ENCODE results near the gene SELENOS. TPM values are rescaled to one million over a fixed set of nuclear protein-coding genes. Genes with fewer than 3 reads are reported as not detected.
A peak's percentile ranks its signal among the peaks of the same experiment; 100 is the strongest.

SELENOS gene
- total RNA-seq, 4 donors from 2014 or later = 14.0 to 119 (median 103) TPM

DNA sequence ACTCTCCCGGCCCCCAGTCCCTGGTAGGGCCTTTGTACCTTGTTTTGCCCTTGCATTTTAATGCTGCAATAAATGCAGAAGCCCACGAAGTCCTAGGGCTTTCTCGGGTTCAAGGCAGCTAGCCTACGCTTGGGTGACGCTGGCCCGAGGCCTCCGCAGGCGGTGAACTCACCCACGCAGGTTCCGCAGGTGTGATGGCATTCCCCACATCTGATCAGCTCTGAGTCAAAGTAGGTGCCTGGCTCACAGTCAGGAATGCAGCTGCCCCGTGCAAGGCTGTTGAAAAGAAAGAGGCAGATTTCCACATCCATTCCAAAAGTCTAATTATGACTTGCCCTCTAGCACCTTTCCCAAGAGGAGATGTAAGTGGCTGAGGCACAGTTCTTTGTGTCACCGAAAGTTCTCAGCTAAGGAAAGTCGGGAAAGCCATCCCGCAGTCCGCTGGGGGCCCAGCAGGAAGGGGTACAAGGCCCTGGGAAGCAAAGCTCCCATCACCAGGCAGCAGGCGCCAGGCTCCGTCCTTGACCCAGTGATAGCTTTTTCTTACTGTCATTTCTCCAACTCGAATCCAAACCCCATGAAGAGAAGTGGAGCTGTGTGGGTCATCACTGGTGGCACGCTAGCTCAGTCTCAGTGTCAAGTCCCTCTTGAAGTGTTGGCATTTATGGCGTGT, 41.0 kb upstream of the SELENOS start:
- Histone ChIP-seq H3K9me3 (no peaks in the 10 kb centered on the region), H3K27me3 (no peaks in the 10 kb centered on the region), H3K27ac (no peak overlapping the region), H3K4me3 (no peak overlapping the region), H3K36me3 (peaks cover 0 to 3% (median 0%) of the 10 kb centered on the region in 3 donors), H3K4me1 (peaks cover 0 to 3% (median 0%) of the 10 kb centered on the region in 4 donors)
- TF ChIP-seq, protein P1, sequence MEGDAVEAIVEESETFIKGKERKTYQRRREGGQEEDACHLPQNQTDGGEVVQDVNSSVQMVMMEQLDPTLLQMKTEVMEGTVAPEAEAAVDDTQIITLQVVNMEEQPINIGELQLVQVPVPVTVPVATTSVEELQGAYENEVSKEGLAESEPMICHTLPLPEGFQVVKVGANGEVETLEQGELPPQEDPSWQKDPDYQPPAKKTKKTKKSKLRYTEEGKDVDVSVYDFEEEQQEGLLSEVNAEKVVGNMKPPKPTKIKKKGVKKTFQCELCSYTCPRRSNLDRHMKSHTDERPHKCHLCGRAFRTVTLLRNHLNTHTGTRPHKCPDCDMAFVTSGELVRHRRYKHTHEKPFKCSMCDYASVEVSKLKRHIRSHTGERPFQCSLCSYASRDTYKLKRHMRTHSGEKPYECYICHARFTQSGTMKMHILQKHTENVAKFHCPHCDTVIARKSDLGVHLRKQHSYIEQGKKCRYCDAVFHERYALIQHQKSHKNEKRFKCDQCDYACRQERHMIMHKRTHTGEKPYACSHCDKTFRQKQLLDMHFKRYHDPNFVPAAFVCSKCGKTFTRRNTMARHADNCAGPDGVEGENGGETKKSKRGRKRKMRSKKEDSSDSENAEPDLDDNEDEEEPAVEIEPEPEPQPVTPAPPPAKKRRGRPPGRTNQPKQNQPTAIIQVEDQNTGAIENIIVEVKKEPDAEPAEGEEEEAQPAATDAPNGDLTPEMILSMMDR (IDR thresholded peaks at IDR 0.05) = no peak
- no peak for TF ChIP-seq POLR2A (IDR thresholded peaks at IDR 0.05)
- peak in 1 of 3 donors; percentile 36 for DNase-seq

DNA sequence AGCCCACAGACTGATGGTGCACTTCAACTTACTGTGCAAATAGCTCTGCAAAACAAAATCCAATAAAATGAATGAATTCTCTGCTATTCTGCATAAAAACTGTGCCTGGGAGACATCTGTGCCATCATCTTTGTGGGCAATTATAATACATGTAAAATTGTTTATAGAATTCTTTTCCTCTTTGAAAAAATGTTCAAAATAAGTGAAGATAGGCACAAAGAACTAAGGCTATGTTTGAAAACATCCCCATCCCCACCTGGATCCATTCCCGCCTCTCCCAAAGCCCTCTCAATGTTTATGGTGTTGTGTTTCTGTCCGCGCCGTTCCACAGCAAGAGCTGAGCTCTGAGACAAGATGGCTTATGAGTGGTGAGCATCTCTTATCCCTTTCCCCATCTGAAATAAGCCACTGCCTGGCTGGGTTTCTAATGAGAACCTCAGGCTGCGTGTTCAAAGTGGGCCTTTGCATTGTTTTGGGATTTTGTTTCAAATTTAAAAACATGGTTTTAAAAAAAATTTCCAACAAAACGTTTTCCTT, 40.1 kb upstream of the SELENOS start:
- Histone ChIP-seq H3K36me3 (peaks cover 0 to 3% (median 0%) of the 10 kb centered on the region in 3 donors), H3K9me3 (no peaks in the 10 kb centered on the region), H3K27me3 (no peaks in the 10 kb centered on the region), H3K4me3 (no peak overlapping the region), H3K4me1 (peaks cover 0 to 3% (median 0%) of the 10 kb centered on the region in 4 donors), H3K27ac (no peak overlapping the region)
- TF ChIP-seq POLR2A (IDR thresholded peaks at IDR 0.05) = no peak
- TF ChIP-seq, protein P1 (IDR thresholded peaks at IDR 0.05) = no peak
- peak in 1 of 3 donors; percentile 11 for DNase-seq

DNA sequence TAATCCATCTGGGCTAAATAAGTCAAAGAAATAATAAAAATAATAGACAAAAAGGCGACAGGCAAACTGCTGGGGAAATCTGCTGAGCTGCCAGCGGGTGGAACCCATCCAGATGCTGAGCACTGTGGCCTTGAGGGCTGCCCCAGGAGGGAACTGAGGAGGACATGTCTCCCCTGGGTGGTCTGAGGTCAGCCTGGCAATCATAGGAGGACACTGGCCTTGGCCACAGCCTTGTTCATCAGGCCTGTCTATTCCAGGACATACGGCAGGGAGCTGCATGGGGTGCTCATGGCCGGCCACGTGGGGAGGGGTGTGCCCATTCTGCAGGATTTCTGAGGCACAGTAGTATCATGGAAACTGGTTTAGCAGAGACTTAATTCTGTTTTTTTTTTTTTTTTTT, 39.2 kb upstream of the SELENOS start:
- no peaks in the 10 kb centered on the region for H3K9me3 ChIP-seq
- no peak overlapping the region for H3K4me3 ChIP-seq
- H3K27me3 ChIP-seq = no peaks in the 10 kb centered on the region
- no peak overlapping the region for H3K27ac ChIP-seq
- TF ChIP-seq, protein P1 (IDR thresholded peaks at IDR 0.05) = no peak
- TF ChIP-seq POLR2A (IDR thresholded peaks at IDR 0.05) = no peak
- peak in 1 of 3 donors; percentile 13 for DNase-seq
- peaks cover 0 to 3% (median 0%) of the 10 kb centered on the region in 3 donors for H3K36me3 ChIP-seq
- peaks cover 0 to 3% (median 0%) of the 10 kb centered on the region in 4 donors for H3K4me1 ChIP-seq

- peaks cover 0 to under 1% (median 0%) of the 10 kb centered on the region in 4 donors for H3K4me1 ChIP-seq
- H3K27me3 ChIP-seq = no peaks in the 10 kb centered on the region
- peaks cover 0 to 3% (median 0%) of the 10 kb centered on the region in 3 donors for H3K36me3 ChIP-seq
- no peak overlapping the region for H3K27ac ChIP-seq
- no peaks in the 10 kb centered on the region for H3K9me3 ChIP-seq
- peak in 1 of 3 donors; percentile 36 for DNase-seq
- TF ChIP-seq POLR2A (IDR thresholded peaks at IDR 0.05) = no peak
- TF ChIP-seq, protein P1 (IDR thresholded peaks at IDR 0.05) = no peak
- H3K4me3 ChIP-seq = no peak overlapping the region
Observed at GRCh38 chr15:101315736-101316135, 38.5 kb upstream of the SELENOS start.

- Histone ChIP-seq H3K27ac (no peak overlapping the region), H3K36me3 (peaks cover 0 to 3% (median 0%) of the 10 kb centered on the region in 3 donors), H3K27me3 (no peaks in the 10 kb centered on the region), H3K4me3 (no peak overlapping the region), H3K9me3 (no peaks in the 10 kb centered on the region), H3K4me1 (no peaks in the 10 kb centered on the region)
- DNase-seq = peak in 1 of 3 donors; percentile 38
- no peak for TF ChIP-seq POLR2A (IDR thresholded peaks at IDR 0.05)
- TF ChIP-seq, protein P1 (IDR thresholded peaks at IDR 0.05) = no peak
Observed at GRCh38 chr15:101314336-101315125, 37.2 kb upstream of the SELENOS start.
